LNCAP (cell line): ENCODE measurements around the gene TPPP.

ENCODE experiments used
- TF ChIP-seq, protein P1 (sequence below): fragments of 450-650 bp; IDR thresholded peaks from 2 replicates; pipeline ENCODE4 v1.5.1; 2017; ENCODE audit warnings: mild to moderate bottlenecking

TPPP gene

DNA sequence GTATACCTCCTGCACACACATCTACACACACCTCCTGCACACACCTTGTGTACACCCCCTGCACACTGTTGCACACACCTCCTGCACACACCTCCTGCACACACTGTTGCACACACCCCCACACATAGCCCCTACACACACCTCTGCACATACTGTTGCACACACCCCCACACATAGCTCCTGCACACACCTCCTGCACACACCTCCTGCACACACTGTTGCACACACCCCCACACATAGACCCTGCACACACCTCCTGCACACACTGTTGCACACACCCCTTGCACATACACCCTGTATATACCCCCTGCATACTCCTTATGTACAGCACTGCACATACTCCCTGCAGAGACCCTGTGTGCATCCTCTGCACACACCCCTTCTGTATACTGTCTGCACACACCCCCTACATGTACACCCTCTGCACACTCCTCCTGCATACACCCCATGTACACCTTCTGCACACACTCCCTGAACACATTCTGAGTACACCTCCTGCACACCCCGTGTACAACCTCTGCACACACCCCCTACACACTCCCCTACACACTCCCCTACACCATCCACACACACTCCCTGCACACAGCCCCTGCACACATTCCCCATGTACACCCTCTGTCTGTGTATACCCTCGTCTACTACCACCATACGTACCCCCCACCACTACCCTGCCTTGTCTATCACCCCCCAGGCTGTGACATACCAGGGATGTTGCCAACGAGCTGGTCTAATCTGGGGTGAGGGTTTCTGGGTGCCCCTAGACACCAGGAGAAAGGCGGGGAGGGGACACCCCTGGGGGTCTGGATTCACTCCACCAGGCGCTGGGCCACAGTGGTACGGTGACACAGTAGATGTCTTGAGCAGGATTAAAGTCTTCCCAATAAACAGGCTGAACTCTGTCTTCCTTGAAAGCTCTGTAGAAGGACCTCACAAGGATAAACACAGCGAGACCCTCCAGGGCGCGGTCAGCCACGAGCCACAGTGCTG lies 82.1 kb downstream of the TPPP start:
- TF ChIP-seq, protein P1, sequence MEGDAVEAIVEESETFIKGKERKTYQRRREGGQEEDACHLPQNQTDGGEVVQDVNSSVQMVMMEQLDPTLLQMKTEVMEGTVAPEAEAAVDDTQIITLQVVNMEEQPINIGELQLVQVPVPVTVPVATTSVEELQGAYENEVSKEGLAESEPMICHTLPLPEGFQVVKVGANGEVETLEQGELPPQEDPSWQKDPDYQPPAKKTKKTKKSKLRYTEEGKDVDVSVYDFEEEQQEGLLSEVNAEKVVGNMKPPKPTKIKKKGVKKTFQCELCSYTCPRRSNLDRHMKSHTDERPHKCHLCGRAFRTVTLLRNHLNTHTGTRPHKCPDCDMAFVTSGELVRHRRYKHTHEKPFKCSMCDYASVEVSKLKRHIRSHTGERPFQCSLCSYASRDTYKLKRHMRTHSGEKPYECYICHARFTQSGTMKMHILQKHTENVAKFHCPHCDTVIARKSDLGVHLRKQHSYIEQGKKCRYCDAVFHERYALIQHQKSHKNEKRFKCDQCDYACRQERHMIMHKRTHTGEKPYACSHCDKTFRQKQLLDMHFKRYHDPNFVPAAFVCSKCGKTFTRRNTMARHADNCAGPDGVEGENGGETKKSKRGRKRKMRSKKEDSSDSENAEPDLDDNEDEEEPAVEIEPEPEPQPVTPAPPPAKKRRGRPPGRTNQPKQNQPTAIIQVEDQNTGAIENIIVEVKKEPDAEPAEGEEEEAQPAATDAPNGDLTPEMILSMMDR, result no peak

DNA sequence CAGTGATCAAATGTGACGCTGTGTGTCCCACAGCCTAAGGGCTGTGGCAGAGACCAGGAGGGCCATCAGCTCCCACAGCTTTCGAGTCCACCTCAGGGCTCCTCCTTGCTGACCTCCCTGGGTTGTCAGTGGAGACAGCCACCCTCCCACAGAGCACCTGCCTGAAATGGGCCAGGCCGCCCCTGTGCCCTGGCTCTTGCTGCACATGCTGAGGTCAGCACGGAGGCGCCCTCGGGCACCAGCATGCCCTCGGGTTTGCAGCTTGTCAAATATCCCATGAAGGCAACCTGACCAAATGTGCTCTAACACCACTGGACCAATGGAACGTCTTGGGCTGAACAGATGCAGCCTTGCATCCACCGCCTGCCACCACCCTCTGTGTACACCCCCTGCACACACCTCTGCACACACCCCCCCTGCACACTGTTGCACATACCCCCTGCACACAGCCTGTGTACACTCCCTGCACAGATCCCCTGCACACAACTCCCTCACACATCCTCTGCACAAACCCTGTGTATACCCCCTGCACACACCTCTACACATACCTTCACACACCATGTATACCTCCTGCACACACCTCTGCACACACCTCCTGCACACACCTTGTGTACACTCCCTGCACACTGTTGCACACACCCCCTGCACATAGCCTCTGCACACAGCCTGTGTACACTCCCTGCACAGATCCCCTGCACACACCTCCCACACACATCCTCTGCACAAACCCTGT lies 83.0 kb downstream of the TPPP start:
- TF ChIP-seq, protein P1, result no peak
